SIG-M5 (cell line): ENCODE data around the gene FOXN1.
"Not testable (repeated sequence)": the region's sequence is repeated elsewhere in the genome, so short reads cannot be mapped to it uniquely, and the experiment has no call there.

Source experiments
- DNase-seq: peaks from one replicate; lab custom pipeline; 2025; lab: John Stamatoyannopoulos, UW

Gene FOXN1, protein sequence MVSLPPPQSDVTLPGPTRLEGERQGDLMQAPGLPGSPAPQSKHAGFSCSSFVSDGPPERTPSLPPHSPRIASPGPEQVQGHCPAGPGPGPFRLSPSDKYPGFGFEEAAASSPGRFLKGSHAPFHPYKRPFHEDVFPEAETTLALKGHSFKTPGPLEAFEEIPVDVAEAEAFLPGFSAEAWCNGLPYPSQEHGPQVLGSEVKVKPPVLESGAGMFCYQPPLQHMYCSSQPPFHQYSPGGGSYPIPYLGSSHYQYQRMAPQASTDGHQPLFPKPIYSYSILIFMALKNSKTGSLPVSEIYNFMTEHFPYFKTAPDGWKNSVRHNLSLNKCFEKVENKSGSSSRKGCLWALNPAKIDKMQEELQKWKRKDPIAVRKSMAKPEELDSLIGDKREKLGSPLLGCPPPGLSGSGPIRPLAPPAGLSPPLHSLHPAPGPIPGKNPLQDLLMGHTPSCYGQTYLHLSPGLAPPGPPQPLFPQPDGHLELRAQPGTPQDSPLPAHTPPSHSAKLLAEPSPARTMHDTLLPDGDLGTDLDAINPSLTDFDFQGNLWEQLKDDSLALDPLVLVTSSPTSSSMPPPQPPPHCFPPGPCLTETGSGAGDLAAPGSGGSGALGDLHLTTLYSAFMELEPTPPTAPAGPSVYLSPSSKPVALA

DNA sequence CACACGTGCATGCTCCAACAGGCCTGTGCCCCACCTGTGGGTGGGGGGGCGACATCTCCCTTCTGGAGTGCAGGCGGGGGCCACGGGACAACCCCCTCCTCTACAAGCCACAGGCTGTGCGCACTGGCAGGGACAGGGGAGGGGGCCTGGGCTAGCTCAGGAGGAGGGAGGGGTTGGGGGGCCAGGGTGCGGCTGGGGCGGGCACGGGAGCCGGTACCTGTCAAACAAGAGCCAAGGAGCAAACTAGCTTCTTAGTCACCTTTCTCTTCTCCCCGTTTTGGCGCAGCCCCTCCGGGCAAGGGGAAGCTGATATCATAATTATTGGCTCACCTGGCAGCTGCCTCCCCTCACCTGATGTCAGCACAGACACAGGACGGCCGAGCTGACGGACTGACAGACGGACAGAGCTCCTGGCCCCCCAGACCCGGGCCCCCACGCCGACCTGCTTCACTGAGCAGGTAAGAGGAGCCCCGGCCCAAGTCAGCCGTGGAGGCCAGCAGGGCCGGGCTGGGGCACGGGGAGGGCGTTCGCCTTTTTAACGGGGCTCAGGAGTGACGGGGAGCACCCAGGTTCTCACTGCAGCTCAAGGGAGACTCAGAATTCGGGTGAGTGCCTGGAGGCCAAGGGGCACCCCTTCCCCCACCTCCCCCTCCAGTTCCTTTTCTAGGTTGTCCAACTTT, at the start of gene FOXN1:
Gene FOXN1, plus strand, starts transcription at position 363 of the 680 bp plus-strand sequence. CDS start 17,622 bp downstream, outside the sequence.
- no peak for DNase-seq

DNA sequence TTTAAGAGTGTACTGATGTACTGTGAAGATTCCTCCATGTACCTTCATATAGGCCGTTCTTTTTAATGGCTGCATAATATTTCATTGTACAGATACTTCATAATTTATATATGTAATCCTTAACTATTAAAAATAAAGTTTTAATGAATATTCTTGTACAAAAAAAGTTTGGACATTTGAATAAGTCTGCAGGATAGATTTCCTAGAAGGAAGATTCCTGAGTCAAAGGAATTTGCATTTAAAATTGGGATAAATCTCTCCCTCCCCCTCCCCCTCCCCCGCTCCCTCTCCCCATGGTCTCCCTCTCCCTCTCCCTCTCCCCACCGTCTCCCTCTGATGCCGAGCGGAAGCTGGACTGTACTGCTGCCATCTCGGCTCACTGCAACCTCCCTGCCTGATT, 48.3 kb upstream of the FOXN1 start:
- DNase-seq = no peak

DNA sequence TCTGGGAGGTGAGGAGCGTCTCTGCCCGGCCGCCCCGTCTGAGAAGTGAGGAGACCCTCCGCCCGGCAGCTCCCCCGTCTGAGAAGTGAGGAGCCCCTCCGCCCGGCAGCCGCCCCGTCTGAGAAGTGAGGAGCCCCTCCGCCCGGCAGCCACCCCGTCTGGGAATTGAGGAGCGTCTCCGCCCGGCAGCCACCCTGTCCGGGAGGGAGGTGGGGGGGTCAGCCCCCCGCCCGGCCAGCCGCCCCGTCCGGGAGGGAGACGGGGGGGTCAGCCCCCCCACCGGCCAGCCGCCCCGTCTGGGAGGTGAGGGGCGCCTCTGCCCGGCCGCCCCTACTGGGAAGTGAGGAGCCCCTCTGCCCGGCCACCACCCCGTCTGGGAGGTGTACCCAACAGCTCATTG, 47.3 kb upstream of the FOXN1 start:
- DNase-seq = not testable (repeated sequence)

DNA sequence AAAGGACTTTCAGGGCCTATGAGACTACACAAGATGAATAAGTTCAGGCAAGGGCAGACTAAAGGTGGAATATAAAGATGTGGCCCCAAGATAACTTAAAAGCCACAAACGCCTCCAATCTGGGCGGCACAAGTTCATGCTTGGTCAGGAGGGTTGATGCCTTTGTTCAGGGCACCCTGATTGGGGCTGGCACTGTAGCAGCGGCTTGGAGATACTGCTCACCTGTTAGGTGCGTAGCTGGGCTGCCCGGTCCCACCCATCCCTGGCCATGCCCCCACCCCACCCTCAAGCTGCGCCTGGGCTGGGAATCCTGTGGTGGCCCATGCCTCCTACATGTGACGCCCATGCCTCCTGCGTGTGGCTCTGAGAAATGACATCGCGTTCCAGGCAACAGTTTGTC, 45.2 kb upstream of the FOXN1 start:
- no peak for DNase-seq

DNA sequence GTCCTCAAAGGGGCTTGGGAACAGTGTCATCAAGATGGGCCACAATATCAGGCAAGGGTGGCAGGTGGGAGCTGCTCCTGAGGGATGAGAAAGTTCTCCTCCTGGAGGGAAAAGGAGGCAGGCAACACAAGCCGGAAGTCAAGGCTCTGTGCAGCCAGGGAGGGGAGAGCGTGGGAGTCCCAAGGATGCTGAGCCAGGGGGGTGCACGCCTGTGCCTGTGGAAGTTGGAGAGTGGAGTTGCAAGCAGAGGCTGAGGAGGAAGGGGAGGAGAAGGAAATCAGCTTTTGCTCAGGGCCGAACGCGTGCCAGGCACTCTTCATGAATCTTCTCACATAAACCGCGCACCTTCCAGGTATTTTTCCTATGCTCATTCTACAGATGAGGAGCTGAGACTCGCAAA, 40.1 kb upstream of the FOXN1 start:
- DNase-seq = no peak

DNA sequence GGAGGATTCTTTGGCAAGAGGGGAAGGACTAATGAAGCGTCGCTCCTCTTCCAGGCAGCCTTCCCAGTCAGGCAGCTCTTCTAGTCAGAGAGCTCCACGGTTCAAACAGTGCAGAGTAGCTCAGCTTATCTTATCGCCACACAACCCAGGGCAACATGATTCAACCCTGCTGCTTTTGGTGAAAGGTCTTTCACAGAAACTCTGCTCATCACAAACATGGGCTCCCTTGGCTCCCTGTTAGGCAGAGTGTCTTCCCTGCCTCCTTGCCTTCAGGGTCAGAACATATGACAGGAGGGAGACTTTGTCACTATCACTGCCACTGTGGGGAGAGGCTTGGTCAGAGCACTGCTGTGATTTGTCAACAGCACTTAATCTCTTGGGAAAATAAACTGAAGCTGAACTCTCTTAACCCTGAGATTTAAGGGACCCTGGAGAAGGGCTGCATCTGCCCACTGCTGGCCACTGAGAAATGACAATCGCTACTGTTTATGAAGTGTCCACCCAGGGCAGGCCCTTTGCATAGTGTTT, 39.6 kb upstream of the FOXN1 start:
- no peak for DNase-seq

DNA sequence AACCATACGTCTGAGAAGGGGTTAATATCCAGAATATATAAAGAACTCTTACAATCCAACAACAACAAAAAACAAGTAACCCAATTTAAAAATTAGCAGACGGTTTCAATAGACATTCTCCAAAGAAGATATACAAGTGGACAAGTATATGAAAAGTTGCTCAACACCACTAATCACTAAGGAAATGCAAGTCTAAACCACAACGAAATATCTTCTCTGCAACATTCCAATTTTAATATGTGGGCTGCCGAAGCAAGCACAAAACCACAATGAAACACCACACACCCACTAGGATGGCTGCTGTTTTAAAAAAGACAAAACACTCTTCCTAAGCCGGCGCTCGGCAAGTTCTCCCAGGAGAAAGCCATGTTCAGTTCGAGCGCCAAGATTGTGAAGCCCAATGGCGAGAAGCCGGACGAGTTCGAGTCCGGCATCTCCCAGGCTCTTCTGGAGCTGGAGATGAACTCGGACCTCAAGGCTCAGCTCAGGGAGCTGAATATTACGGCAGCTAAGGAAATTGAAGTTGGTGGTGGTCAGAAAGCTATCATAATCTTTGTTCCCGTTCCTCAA, 38.6 kb upstream of the FOXN1 start:
- no peak for DNase-seq

DNA sequence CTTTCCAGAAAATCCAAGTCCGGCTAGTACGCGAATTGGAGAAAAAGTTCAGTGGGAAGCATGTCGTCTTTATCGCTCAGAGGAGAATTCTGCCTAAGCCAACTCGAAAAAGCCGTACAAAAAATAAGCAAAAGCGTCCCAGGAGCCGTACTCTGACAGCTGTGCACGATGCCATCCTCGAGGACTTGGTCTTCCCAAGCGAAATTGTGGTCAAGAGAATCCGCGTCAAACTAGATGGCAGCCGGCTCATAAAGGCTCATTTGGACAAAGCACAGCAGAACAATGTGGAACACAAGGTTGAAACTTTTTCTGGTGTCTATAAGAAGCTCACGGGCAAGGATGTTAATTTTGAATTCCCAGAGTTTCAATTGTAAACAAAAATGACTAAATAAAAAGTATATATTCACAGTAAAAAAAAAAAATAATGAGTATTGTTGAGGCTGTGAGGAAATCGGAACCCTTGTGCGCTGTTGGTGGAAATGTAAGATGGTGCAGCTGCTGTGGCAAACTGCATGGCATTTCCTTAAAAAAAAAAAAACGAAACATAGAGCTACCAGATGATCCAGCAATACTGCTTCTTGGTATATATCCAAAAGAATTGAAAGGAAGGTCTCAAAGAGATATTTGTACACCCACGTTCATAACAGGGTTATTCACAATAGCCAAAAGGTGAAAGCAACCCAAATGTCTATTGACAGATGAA, 38.0 kb upstream of the FOXN1 start:
- DNase-seq = not testable (repeated sequence)

DNA sequence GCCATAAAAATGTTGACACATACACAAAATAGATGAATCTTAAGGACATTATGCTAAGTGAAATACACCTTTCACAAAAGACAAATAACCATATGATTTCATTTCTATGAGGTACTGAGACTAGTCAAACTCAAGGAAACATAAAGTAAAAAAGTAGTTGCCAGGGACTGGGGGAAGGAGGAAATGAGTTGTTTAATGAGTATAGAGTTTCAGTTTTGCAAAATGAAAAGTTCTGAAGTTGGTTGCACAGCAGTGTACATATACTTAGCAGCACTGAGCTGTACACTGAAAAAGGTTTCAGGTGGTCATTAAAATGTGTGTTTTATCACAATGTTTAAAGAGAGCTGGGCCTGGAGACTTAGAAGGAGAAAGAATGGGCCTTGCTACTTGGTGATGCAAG, 37.4 kb upstream of the FOXN1 start:
- no peak for DNase-seq

DNA sequence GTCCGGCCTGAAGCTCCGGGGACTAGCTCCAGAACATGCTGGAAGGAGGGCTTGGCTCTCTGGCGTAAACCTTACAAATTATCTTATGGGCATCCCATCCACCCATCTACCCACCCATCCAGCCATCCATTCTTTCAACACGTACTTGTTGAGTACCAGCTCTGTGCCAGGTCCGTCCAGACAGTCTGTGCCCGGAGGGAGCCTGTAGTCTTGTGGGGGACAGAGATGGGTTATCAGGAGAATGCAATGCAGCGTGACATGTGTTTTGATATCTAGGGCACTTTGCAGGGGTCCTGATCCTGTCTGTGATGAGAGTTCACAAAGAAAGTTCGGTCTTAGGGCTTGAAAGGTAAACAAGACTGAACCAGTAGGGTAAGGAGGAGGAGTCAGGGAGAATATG, 36.8 kb upstream of the FOXN1 start:
- DNase-seq = no peak

DNA sequence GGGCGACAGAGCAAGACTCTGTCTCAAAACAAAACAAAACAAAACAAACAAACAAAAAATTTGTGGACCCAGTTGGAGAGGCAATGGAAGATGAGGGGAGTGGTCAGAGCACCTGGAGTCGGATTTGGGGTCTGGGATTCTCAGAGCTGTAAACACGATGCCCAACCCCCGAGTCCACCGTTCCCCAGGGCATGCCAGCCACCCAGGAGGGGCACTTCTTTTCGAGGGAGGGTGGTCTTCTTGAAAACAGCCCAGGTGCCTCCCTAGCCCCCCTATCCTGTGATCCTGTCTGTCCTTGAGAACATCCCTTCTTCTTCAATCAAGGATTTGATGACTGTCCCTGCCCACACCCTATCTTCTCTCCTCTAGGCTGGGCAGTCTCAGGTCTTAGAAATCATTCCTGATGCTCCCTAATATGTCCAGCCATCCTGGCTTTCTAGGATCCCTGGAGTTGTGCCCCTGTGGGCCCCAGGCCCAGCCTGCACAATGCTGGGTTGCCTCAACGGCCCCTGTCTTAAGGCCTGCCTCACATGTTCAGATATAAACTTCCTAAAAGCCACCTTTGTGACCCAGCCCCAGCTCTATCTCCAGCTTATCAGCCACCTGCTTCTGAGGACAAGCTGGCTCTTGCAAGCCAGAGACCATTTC, 35.8 kb upstream of the FOXN1 start:
- DNase-seq = no peak

DNA sequence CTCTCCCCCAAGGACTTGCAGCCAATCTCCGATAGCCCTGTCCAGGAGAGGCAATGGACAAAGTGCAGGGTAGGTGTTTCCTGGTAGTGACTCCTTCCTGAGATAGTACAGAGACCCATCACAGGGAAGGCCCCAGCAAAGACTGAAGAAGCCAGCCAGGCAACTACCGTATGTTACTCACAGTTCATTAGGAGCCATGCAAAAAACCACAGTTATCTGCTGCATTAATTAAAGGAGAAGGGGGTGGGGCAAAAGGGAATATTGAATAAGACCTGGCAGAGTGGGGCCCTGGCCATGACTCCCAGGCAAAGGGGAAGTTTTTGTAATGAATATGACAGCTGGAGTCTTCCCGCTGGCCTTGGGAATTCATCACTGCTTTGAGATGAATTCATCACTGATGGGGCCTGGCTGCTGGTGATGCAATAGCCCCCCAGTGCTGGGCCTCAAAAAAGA, 35.2 kb upstream of the FOXN1 start:
- no peak for DNase-seq

DNA sequence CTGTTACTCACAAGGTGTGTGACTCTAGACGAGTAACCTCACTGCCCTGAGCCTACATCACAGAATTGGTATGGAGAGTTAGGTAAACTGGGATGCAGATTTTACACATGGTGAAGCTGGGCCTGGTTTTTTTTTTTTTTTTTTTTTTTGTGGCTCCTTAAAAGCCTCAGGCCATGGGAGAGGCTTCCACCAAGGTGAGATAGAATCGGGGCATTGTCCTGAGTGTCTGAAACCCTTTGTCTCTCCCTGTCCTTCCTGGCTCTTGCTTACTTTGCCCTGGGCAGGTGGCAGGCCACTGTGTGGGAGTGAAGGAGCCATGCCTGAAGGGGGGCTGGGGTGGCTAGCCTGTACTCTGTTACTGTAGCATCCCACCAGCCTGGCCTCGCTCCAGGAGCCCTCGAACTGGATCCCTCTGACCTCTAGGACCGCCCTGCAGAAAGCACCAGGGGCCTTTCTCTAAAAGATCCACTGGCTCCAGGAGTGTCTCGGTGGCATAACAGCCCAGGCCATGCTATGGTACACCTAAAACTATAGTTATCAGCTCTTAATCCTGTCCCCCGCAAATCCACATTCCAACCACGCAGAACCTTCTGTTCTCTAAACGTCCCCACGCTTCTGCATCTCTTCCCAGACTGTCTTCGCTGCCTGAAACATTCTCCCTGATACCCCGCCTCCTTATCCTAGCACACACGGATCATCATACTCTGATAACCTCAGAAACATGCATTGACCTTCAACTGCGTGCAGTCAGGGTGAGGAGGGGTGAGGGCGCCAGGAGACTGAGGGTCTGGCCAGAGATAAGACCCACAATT, 34.4 kb upstream of the FOXN1 start:
- DNase-seq = no peak

DNA sequence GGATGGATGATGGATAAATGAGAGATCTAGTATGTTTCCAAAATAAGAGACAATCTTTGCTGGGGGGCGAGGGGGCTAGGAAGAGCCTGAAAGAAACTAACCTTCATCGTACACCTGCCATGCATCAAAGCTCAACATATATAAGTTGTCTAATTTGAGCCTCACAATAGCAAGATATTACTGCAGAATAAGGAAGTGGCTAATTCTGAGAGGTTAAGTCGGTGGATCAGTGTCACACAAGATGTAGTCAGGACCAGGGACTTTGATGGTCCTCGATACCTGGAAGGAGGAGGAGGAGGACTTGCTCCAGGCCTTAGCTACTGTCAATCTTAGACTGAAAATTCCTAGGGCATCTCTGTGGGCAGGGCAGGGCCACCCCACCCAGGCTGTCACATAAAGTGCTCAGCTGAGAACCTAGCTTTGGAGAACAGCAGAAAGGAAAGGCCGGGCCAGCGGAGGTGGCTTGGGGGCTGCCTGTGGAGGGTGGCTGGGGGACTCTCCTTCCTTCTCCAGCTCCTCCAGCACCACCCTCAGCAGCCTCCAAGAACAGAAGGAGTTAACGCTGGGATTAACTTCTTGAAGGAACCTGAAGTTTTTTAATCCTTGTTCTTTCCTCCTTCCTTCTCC, 33.2 kb upstream of the FOXN1 start:
- DNase-seq = no peak

DNA sequence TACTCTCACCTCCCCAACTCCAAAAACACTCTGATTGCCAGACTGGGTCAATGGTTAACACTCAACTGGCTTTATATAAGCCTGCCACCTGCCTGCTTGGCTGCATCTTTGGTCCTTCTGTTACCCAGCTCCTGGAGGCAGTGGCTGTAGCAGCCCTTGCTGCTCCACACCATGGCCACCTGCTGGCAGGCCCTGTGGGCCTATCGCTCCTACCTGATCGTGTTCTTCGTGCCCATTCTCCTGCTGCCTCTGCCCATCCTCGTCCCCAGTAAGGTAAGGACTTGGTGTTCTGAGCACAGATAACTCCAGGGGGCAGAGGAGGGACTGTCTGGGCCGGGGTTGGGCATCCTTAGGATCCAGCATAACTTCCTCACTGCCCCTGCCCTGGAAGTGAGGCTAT, 32.6 kb upstream of the FOXN1 start, which contains the start of gene SLC13A2:
Gene SLC13A2, plus strand, starts transcription at position 103 of the 400 bp plus-strand sequence. Its CDS starts 69 bp downstream, at position 172.
- DNase-seq = no peak

DNA sequence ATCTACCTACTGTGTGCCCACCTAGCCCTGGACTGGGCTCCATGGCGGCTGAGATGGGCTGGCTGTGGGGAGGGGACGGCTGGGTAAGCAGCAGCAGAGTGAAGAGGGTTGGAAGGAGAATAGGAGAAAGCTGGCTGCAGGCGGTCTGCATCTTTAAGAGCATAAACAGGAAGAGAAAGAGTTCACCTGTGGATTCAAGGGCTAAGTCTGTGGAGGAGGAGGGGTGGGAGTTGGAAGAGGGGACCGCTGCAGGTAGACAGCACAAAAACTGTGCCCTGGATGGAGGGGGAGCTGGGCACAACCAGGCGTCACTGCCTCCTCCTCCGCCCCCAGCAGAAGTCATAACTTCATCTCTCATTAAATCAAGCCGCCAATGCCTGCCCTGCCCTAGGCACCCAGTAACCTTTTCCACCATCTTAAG, 32.0 kb upstream of the FOXN1 start:
- no peak for DNase-seq

DNA sequence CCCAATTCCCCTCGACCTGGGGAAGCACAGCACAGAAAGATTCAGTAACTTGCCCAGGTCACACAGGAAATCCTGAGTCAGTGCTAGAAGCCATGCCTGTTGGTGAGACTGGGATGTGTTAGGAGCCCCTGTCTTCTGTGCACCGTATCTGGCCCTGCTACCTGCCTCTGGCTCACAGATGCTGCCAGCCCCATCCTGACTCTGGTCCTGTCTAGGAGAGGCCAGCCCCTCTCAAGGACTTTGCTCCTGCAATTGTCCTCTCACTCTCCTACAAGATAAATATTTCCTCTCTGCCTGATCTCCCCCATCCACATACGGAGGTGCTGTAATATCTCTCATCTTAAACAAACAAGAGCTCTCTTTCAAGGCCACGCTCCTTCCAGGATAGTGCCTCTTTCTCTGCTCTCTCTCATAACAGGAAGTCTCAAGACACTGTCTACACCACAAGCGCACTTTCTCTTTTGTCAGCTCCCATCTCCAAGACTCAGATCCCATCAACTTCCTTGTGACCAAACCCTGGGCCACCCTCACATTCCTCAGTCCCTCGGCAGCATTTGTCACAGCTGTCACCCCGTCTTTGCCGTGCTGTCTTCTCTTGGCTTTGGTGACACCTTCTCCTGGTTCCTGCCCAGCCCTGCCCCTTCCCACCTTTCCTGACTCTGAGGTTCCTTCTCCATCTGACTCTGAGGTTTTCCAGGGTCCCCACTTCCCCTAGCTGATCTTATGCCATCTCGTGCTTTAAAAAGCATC, 30.8 kb upstream of the FOXN1 start:
- DNase-seq = no peak

DNA sequence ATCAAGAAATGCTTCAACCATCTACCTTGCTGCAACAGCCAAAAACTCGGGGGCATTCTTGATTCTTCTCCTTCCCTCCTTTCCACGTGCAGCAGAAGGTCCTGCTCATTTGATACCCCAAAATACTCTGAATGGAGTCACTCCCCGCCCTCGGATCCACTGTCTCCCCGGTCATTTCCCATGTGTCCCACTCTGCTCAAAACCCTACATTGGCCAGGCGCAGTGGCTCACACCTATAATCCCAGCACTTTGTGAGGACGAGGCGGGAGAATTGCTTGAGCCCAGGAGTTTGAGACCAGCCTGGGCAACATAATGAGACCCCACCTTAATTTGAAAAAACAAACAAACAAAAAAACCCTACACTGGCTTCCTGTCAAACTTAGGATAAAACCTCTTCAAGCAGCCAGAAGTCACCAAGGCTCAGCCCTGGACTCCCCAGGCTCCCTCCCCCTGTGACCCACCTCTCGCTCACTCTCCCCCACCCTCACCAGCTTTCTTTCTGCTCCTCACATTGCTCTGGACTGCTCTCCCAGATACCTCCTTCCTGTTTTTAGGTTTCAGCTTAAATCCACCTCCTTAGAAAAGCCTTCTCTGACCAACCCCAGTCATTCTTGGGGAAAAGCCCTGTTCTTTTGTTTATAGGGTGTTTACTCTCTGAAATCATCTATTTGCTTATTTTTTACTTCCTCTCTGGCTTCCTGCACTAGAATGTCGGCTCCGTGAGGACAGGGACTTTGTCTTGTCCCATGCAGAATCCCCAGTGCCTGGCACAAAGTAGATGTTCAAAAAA, 29.9 kb upstream of the FOXN1 start:
- DNase-seq = no peak
